Breast epithelium (tissue), 4 donors: ENCODE measurements around the gene MLXIP. TPM values are rescaled to one million over a fixed set of nuclear protein-coding genes. Genes with fewer than 3 reads are reported as not detected.

Source experiments
- DNase-seq, 2 donors: peaks; one replicate each; pipeline ENCODE4 v3.0.0-alpha.2; 2019; ENCODE audit warnings: low spot score in 2 of 2
- H3K27ac ChIP-seq, 2 donors: fragments of 200-600 bp; sonication (generic) in 1 of 2; one replicate each; pipeline ENCODE4 v1.5.1; 2016 to 2019; ENCODE audit warnings: mild to moderate bottlenecking in 1 of 2
- H3K27me3 ChIP-seq, 2 donors: fragments of 200-600 bp; sonication (generic) in 1 of 2; one replicate each; pipeline versions ENCODE4 v1.5.1 to v1.6.0; 2017 to 2019; ENCODE audit warnings: control low read depth in 1 of 2, mild to moderate bottlenecking in 1 of 2
- H3K36me3 ChIP-seq: fragments of 200-600 bp; one replicate; pipeline ENCODE4 v1.5.1; 2019
- H3K4me1 ChIP-seq, 2 donors: fragments of 200-600 bp; sonication (generic); one replicate each; pipeline ENCODE4 v1.5.1; 2016 to 2019; ENCODE audit warnings: control low read depth in 1 of 2
- H3K4me3 ChIP-seq, 3 donors: fragments of 200-600 bp; sonication (generic); 1 replicate in 2 of 3; 2 replicates in 1 of 3; pipeline ENCODE4 v1.5.1; 2016 to 2019; ENCODE audit warnings: mild to moderate bottlenecking in 3 of 3, moderate library complexity in 2 of 3
- H3K9me3 ChIP-seq, 2 donors: fragments of 200-600 bp; sonication (generic) in 1 of 2; one replicate each; pipeline ENCODE4 v1.5.1; 2016 to 2019; ENCODE audit warnings: control low read depth in 1 of 2
- CTCF ChIP-seq, 3 donors: fragments of 450-650 bp; IDR thresholded peaks; one replicate each; pipeline ENCODE4 v1.5.1; 2016 to 2017; ENCODE audit warnings: antibody characterized with exemption in 3 of 3, mild to moderate bottlenecking in 3 of 3, moderate library complexity in 3 of 3
- POLR2A ChIP-seq: fragments of 450-650 bp; IDR thresholded peaks from one replicate; pipeline ENCODE4 v1.6.1; 2016; ENCODE audit warnings: antibody characterized with exemption, mild to moderate bottlenecking, moderate library complexity
- POLR2AphosphoS5 ChIP-seq, 3 donors: sonication (generic); formaldehyde crosslinking; IDR thresholded peaks; one replicate each; pipeline ENCODE4 v1.6.1; 2017; ENCODE audit warnings: antibody characterized with exemption in 3 of 3
- intact Hi-C: fragments of 100-400 bp; cut with DNase I; formaldehyde crosslinking; loops from one replicate; pipeline ENCODE4 v1.15.1; 2023; ENCODE audit warnings: low total_unique reads
- total RNA-seq, 3 donors: library from RNA; depleted of rRNA; stranded (reverse); fragments of >200 nt; gene quantifications; one replicate each; pipeline ENCODE4 v1.1.0, GENCODE V29; 2016

The MLXIP gene
- total RNA-seq, 3 donors from 2014 or later: 21.1 to 31.1 (median 28.2) TPM

GRCh38 chr12:122072031-122072970 is 6.3 kb upstream of the MLXIP start:
- H3K4me1 ChIP-seq: peaks cover 0 to 11% of the 10 kb centered on the region in 2 donors
- H3K9me3 ChIP-seq: no peaks in the 10 kb centered on the region
- TF ChIP-seq POLR2AphosphoS5 (IDR thresholded peaks at IDR 0.05): no peak
- no peak for TF ChIP-seq POLR2A
- no peak for TF ChIP-seq CTCF (IDR thresholded peaks at IDR 0.05)
- H3K27ac ChIP-seq: peak overlapping the region; percentile 48 to 64
- H3K36me3 ChIP-seq: no peaks in the 10 kb centered on the region
- no peaks in the 10 kb centered on the region for H3K27me3 ChIP-seq
- no peak for DNase-seq
- no peak overlapping the region for H3K4me3 ChIP-seq
- intact Hi-C loops: no loop called here

- intact Hi-C loops: no loop called here
- H3K27ac ChIP-seq: no peak overlapping the region
- H3K4me1 ChIP-seq: peaks cover 0 to 11% of the 10 kb centered on the region in 2 donors
These were observed 4.7 kb upstream of the MLXIP start for GRCh38 chr12:122073815-122074214.

GRCh38 chr12:122076743-122077495 is 1.6 kb upstream of the MLXIP start:
- Histone ChIP-seq H3K27ac (no peak overlapping the region), H3K36me3 (no peaks in the 10 kb centered on the region), H3K4me3 (no peak overlapping the region), H3K9me3 (no peaks in the 10 kb centered on the region), H3K4me1 (peaks cover 8 to 20% of the 10 kb centered on the region in 2 donors), H3K27me3 (no peaks in the 10 kb centered on the region)
- intact Hi-C loops: no loop called here
- TF ChIP-seq CTCF (IDR thresholded peaks at IDR 0.05): no peak
- no peak for TF ChIP-seq POLR2AphosphoS5 (IDR thresholded peaks at IDR 0.05)
- TF ChIP-seq POLR2A: no peak
- no peak for DNase-seq

More at GRCh38 chr12:122073815-122074214, 4.7 kb upstream of the MLXIP start:
- no peak for TF ChIP-seq CTCF (IDR thresholded peaks at IDR 0.05)
- no peak for TF ChIP-seq POLR2A
- TF ChIP-seq POLR2AphosphoS5 (IDR thresholded peaks at IDR 0.05): no peak
- Histone ChIP-seq H3K9me3 (no peaks in the 10 kb centered on the region), H3K36me3 (no peaks in the 10 kb centered on the region), H3K27me3 (no peaks in the 10 kb centered on the region), H3K4me3 (no peak overlapping the region)
- no peak for DNase-seq

GRCh38 chr12:122079033-122079531 is 526 bp downstream of the MLXIP start:
- intact Hi-C loops: no loop called here
- Histone ChIP-seq H3K4me3 (peak overlapping the region; percentile 78 to 93 (median 86)), H3K27me3 (no peaks in the 10 kb centered on the region), H3K4me1 (peaks cover 8 to 10% of the 10 kb centered on the region in 2 donors), H3K27ac (peak overlapping the region; percentile 79 to 93), H3K9me3 (no peaks in the 10 kb centered on the region), H3K36me3 (no peaks in the 10 kb centered on the region)
- no peak for DNase-seq
- no peak for TF ChIP-seq CTCF (IDR thresholded peaks at IDR 0.05)
- no peak for TF ChIP-seq POLR2A
- TF ChIP-seq POLR2AphosphoS5 (IDR thresholded peaks at IDR 0.05): no peak
